Measurements from ENCODE around the gene OR2M5.

Gene OR2M5

DNA sequence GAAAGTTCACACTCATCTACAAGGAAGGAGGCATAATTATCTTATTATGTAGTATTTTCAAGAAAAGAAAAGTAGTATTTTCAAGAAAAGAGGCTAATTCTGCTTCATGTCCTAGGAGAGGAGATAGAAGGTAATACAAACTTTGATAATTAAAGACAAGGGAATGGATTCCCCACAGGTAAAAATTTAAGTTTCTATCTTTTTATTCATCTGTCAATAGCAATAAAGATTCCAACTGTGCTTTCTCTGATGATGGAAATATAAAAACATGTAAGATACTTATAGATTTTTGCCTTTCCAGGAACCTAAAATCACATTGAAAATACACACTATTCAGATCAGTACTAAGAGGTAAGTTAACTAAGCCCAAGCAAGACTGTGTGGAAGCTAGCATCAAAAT is 29.6 kb downstream of the OR2M5 start, which contains the start of gene OR2M2:
Gene OR2M2 (plus strand): TSS at position 301 of the 400 bp plus-strand sequence. CDS start 5,165 bp downstream, outside the sequence.
- H3K4me3 ChIP-seq (ENCODE audit: low read depth, low read length), result no peak within 1 kb of the TSS
- TF ChIP-seq, protein P1, sequence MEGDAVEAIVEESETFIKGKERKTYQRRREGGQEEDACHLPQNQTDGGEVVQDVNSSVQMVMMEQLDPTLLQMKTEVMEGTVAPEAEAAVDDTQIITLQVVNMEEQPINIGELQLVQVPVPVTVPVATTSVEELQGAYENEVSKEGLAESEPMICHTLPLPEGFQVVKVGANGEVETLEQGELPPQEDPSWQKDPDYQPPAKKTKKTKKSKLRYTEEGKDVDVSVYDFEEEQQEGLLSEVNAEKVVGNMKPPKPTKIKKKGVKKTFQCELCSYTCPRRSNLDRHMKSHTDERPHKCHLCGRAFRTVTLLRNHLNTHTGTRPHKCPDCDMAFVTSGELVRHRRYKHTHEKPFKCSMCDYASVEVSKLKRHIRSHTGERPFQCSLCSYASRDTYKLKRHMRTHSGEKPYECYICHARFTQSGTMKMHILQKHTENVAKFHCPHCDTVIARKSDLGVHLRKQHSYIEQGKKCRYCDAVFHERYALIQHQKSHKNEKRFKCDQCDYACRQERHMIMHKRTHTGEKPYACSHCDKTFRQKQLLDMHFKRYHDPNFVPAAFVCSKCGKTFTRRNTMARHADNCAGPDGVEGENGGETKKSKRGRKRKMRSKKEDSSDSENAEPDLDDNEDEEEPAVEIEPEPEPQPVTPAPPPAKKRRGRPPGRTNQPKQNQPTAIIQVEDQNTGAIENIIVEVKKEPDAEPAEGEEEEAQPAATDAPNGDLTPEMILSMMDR (IDR thresholded peaks at IDR 0.05; ENCODE audit: borderline replicate concordance, insufficient read depth, low read depth, low read length), result no peak

DNA sequence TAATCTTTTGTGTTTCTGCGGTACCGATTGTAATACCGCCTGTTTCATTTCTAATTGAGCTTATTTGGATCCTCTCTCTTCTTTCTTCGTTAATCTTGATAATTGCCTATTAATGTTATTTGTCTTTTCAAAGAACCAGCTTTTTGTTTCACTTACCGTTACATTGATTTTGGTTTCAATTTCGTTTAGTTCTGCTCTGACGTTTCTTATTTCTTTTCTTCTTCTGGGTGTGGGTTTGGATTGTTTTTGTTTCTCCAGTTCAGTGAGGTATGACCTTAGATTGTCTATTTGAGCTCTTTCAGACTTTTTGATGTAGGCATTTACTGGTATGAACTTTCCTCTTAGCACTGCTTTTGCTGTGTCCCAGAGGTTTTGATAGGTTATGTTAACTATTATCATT is 39.0 kb downstream of the OR2M5 start:
- H3K4me3 ChIP-seq (ENCODE audit: low read depth, low read length), result no peak overlapping the region
- TF ChIP-seq, protein P1 (IDR thresholded peaks at IDR 0.05; ENCODE audit: borderline replicate concordance, insufficient read depth, low read depth, low read length), result no peak

DNA sequence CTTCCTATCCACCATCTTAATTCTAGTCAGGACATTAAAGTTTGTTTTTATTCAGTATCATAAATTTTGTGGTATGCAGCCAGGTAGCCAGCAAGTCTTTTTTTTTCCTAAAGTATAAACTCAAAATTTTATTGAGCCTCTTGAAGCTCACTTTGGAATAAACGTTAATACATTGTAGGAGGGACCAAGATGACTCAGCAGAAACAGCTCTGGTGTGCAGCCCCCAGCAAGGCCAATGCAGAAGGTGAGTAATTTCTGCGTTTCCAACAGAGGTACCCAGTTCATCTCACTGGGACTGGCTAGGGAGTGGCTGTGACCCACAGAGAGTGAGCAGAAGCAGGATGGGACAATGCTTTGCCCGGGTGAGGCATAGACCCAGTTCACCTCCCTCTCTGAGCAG is 42.4 kb downstream of the OR2M5 start:
- H3K4me3 ChIP-seq (ENCODE audit: low read depth, low read length), result no peak overlapping the region
- TF ChIP-seq, protein P1 (IDR thresholded peaks at IDR 0.05; ENCODE audit: borderline replicate concordance, insufficient read depth, low read depth, low read length), result no peak

DNA sequence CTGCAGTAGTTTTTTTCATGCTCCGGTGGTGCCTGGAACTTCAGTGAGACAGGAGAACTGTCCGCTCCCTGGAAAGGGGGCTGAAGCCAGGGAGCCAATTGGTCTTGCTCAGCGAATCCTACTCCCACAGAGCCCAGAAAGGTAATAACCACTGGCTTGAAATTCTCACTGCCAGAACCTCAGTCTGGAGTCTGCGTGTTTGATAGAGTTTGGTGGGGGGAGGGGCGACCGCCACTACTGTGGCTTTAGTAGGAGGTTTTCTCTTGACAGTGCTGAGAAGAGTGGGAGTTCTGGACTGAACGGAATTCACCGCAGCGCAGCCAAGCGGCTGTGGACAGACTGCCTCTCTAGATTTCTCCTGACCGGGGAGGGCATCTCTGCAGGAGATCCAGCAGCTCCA is 44.1 kb downstream of the OR2M5 start:
- no peak overlapping the region for H3K4me3 ChIP-seq (ENCODE audit: low read depth, low read length)
- TF ChIP-seq, protein P1 (IDR thresholded peaks at IDR 0.05; ENCODE audit: borderline replicate concordance, insufficient read depth, low read depth, low read length), result no peak

DNA sequence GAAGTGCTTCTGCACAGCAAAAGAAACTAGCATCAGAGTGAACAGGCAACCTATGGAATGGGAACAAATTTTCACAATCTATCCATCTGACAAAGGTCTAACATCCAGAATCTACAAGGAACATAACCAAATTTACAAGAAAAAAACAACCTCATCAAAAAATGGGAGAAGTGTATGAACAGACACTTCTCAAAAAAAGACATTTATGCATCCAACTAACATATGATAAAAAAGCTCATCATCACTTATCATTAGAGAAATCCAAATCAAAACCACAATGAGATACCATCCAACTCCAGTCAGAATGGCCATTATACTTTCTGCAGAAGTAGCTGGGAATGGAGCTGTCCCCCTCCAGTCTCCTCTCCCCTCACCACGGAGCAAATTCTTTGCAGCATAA is 49.2 kb downstream of the OR2M5 start:
- no peak overlapping the region for H3K4me3 ChIP-seq (ENCODE audit: low read depth, low read length)
- TF ChIP-seq, protein P1 (IDR thresholded peaks at IDR 0.05; ENCODE audit: borderline replicate concordance, insufficient read depth, low read depth, low read length), result no peak
